GM12891 (cell line): Measurements from ENCODE around the gene CR1.
"Not testable (repeated sequence)": the region's sequence is repeated elsewhere in the genome, so short reads cannot be mapped to it uniquely, and the experiment has no call there.

Experiments
- POLR2A ChIP-seq: IDR thresholded peaks from 2 replicates; pipeline ENCODE4 v1.6.1; 2011; ENCODE audit warnings: low read depth, low read length, control low read depth
- SPI1 ChIP-seq: IDR thresholded peaks from 2 replicates; pipeline ENCODE4 v1.6.1; 2011; ENCODE audit warnings: low read depth, low read length, control low read depth

DNA sequence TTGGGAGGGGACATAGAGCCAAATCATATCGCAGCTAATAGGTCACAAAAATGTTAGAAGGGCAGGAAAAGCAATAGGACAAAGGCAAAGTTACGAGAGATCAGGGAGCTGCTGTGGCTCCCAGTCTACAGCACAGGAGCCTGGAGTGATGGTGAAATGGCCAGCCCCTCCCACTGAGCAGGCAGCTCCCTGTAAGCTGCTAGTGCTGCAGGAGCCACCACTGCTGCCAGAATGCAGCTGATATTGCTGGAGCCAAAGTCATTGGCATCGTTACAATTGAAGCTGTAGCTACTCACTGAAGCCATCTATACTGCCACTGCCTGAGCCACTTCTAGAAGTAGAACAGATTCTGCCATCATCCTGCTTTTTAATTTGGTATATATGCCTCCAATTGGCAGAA is 29.3 kb downstream of the CR1 start:
- not testable (repeated sequence) for TF ChIP-seq POLR2A, SPI1
